HUES64 (cell line): ENCODE results near the gene AMBRA1. TPM values are rescaled to one million over a fixed set of nuclear protein-coding genes. Genes with fewer than 3 reads are reported as not detected.

Experiments used
- H3K27ac ChIP-seq: 2 replicates; pipeline ENCODE4 v1.7.0; 2013; ENCODE audit warnings: low read depth, low read length, inconsistent platforms
- H3K27me3 ChIP-seq: 2 replicates; pipeline ENCODE4 v1.6.1; 2013; ENCODE audit warnings: mild to moderate bottlenecking, low read length; ENCODE audit not compliant: insufficient read depth
- H3K36me3 ChIP-seq: 2 replicates; pipeline ENCODE4 v1.6.1; 2013; ENCODE audit warnings: mild to moderate bottlenecking, low read length; ENCODE audit not compliant: insufficient read depth
- H3K4me1 ChIP-seq: 2 replicates; pipeline ENCODE4 v1.6.1; 2013; ENCODE audit warnings: mild to moderate bottlenecking, low read length, moderate library complexity; ENCODE audit not compliant: insufficient read depth
- H3K4me3 ChIP-seq: 2 replicates; pipeline ENCODE4 v1.5.1; 2013; ENCODE audit warnings: mild to moderate bottlenecking, low read length, moderate library complexity
- H3K9ac ChIP-seq: 2 replicates; pipeline ENCODE4 v1.6.1; 2013; ENCODE audit warnings: mild to moderate bottlenecking, low read depth, low read length
- H3K9me3 ChIP-seq: 2 replicates; pipeline ENCODE4 v1.6.1; 2013; ENCODE audit warnings: low read depth, low read length; ENCODE audit not compliant: insufficient read depth
- WGBS: fragments of 150-250, 120-280 bp; methylation state at CpG from one replicate; pipeline ENCODE4 v1.1.7; 2013; ENCODE audit warnings: missing lambda C conversion rate; 5-methylcytosine and 5-hydroxymethylcytosine counted together
- polyA plus RNA-seq, 2 experiments: library from polyadenylated mRNA; stranded (reverse); fragments of 50-300 nt; gene quantifications; one replicate each; pipeline ENCODE4 v1.2.3, GENCODE V29; 2013

Gene AMBRA1
- polyA plus RNA-seq (2013, experiment 1 of 2), result 16.7 TPM
- 17.1 TPM for polyA plus RNA-seq (2013, experiment 2 of 2)

DNA sequence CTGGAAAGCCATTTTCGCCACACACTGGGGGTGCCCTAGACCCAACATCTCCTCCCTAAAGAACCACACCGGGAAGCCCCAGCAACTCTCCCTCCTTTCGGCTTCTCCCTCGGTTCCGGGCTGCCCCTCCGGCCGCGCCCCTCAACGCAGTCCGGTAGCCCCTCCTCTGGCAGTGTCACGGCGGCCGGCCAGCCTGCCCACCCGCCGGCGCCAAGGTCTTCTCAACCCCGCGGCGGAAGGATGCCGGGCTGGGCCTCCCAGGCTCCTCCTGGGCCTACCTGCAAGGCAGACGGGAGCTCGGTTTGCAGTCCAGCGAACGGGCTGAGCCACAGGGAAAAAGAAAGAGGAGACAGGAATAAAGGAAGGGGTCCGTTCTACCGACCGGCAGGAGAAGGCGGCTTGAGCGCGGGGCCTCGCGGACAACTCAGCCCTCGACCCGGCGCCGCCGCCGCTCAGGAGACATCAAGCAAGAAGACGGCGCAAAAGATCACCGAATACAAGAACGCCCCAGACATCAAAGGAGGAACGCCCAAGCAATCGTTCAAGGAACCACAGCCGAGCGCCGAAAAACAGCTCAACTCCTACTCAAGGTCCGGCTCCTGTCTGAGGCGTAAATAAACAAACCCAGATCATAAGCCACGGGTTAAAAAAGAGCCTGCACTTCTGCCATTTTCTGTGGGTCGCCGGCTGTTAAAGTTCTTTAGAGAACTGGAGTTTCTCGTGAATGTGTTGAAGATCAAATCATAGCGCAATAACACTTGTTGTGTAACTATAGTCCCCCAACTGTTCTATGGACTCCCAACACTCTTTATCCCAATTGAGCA lies at the start of gene AMBRA1:
AMBRA1 (minus strand) TSS at position 474 of the 824 bp plus-strand sequence. CDS start 45,643 bp downstream, outside the sequence.
- H3K27me3 ChIP-seq, result no peaks in the 10 kb centered on the region
- peak within 1 kb of the TSS; percentile 84 for H3K9ac ChIP-seq
- peak within 1 kb of the TSS; percentile 84 for H3K4me3 ChIP-seq
- H3K36me3 ChIP-seq, result no peaks in the 10 kb centered on the region
- H3K9me3 ChIP-seq, result no peaks in the 10 kb centered on the region
- 3% methylated on average over 54 of the region's 54 CpGs for WGBS
- peak within 1 kb of the TSS; percentile 78 for H3K27ac ChIP-seq
- H3K4me1 ChIP-seq, result peaks cover 12% of the 10 kb centered on the region; the same call in 1 of the 2 replicates

DNA sequence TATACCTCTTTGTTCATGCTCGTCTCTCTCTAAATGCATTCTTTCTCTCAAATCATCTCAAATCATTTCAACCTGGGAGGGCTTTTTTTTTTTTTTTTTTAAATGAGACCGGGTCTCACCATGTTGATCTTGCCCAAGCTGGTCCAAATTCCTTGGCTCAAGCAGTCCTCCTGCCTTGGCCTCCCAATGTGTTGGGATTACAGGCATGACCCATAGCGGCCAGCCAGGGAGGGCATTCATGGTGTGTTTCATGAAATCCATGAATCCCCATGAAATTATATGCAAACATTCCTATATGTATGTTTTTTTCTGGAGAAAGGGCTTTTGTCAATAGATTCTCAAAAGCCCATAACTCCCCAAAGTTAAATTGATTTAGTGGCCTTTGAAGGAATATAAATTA lies 49.7 kb upstream of the AMBRA1 start:
- Histone ChIP-seq H3K9me3 (no peaks in the 10 kb centered on the region), H3K9ac (no peak overlapping the region), H3K4me1 (no peaks in the 10 kb centered on the region), H3K4me3 (no peak overlapping the region), H3K27ac (no peak overlapping the region), H3K27me3 (no peaks in the 10 kb centered on the region), H3K36me3 (peaks cover 48% of the 10 kb centered on the region)
- 96% methylated on average over 3 of the region's 3 CpGs for WGBS

GRCh38 chr11:46642627-46643335 lies 49.0 kb upstream of the AMBRA1 start:
- peaks cover 49% of the 10 kb centered on the region for H3K36me3 ChIP-seq
- H3K27me3 ChIP-seq, result no peaks in the 10 kb centered on the region
- H3K4me1 ChIP-seq, result no peaks in the 10 kb centered on the region
- no peak overlapping the region for H3K27ac ChIP-seq
- H3K4me3 ChIP-seq, result no peak overlapping the region
- H3K9me3 ChIP-seq, result no peaks in the 10 kb centered on the region
- no peak overlapping the region for H3K9ac ChIP-seq
- WGBS, result 96% methylated on average over 8 of the region's 8 CpGs

GRCh38 chr11:46641639-46642038 lies 47.8 kb upstream of the AMBRA1 start:
- Histone ChIP-seq H3K9me3 (no peaks in the 10 kb centered on the region), H3K4me1 (no peaks in the 10 kb centered on the region), H3K36me3 (peaks cover 44% of the 10 kb centered on the region), H3K9ac (no peak overlapping the region), H3K27me3 (no peaks in the 10 kb centered on the region), H3K27ac (no peak overlapping the region), H3K4me3 (no peak overlapping the region)
- WGBS, result 91% methylated on average over 3 of the region's 3 CpGs

DNA sequence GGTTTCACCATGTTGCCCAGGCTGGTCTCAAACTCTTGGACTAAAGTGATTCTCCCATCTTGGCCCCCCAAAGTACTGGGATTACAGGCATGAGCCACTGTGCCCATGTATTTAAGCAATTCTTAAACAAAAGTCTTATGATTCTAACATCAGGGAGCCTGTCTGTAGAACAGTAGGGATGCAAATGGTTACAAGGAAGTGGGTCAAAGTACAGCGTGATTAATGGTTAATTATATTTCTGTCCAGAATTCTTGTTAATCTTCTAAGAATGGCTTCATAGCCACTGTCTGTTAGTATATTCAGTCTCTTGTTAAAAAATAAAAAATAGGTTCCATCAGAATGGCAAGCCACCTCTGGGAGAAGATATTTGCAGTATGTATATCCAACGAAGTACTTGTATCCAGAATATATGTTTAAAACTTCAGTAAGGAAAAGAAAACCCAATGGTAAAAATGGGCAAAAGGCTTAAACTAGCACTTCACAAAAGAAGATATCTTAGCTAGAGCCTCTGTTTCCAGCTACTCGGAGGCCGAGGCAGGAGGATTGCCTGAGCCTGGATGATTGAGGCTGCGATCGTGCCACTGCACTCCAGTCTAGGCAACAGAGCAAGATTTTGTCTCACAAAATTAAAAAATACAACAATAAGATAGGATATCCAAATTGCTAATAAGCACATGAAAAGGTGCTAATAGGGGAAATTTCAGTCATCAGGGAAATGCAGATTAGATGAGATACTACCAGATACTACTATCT lies 46.4 kb upstream of the AMBRA1 start:
- no peaks in the 10 kb centered on the region for H3K27me3 ChIP-seq
- H3K4me3 ChIP-seq, result no peak overlapping the region
- H3K9ac ChIP-seq, result no peak overlapping the region
- H3K9me3 ChIP-seq, result no peaks in the 10 kb centered on the region
- H3K36me3 ChIP-seq, result peaks cover 38% of the 10 kb centered on the region
- 95% methylated on average over 6 of the region's 6 CpGs for WGBS
- no peaks in the 10 kb centered on the region for H3K4me1 ChIP-seq
- H3K27ac ChIP-seq, result no peak overlapping the region

GRCh38 chr11:46639197-46639839 lies 45.5 kb upstream of the AMBRA1 start:
- Histone ChIP-seq H3K27ac (no peak overlapping the region), H3K4me3 (no peak overlapping the region), H3K4me1 (no peaks in the 10 kb centered on the region), H3K9me3 (no peaks in the 10 kb centered on the region), H3K27me3 (no peaks in the 10 kb centered on the region), H3K36me3 (peaks cover 31% of the 10 kb centered on the region), H3K9ac (no peak overlapping the region)
- 95% methylated on average over 7 of the region's 7 CpGs for WGBS

DNA sequence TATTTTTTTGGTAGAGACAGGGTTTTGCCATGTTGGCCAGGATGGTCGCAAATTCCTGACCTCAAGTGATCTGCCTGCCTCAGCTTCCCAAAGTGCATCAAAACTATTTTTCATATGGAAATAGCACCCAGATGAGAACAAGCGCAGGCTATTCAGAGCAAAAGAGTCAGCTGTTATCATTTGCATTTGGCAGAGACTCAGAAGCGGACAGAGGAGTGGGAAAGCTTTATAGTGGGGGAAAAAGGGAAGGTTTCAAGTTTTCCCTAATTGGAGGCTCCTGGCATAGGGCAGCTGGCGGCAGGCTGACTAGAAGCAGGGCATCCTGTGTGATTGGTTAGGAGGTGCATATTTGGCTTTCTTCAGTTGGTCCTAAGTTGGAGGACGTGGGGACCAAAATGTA lies 43.7 kb upstream of the AMBRA1 start:
- Histone ChIP-seq H3K9ac (no peak overlapping the region), H3K4me1 (no peaks in the 10 kb centered on the region), H3K27me3 (no peaks in the 10 kb centered on the region), H3K4me3 (no peak overlapping the region), H3K36me3 (peaks cover 30% of the 10 kb centered on the region), H3K9me3 (no peaks in the 10 kb centered on the region), H3K27ac (no peak overlapping the region)
- WGBS, result 91% methylated on average over 5 of the region's 5 CpGs

- Histone ChIP-seq H3K4me1 (no peaks in the 10 kb centered on the region), H3K27ac (no peak overlapping the region), H3K4me3 (no peak overlapping the region), H3K27me3 (no peaks in the 10 kb centered on the region), H3K9ac (no peak overlapping the region), H3K9me3 (no peaks in the 10 kb centered on the region), H3K36me3 (peaks cover 47% of the 10 kb centered on the region)
- 85% methylated on average over 4 of the region's 5 CpGs for WGBS
These were observed 41.8 kb upstream of the AMBRA1 start for GRCh38 chr11:46635557-46636139.

GRCh38 chr11:46633291-46634217 lies 39.7 kb upstream of the AMBRA1 start:
- Histone ChIP-seq H3K27ac (no peak overlapping the region), H3K9ac (no peak overlapping the region), H3K4me3 (no peak overlapping the region), H3K27me3 (no peaks in the 10 kb centered on the region), H3K9me3 (no peaks in the 10 kb centered on the region), H3K4me1 (no peaks in the 10 kb centered on the region), H3K36me3 (peaks cover 54% of the 10 kb centered on the region)
- 96% methylated on average over 20 of the region's 22 CpGs for WGBS

DNA sequence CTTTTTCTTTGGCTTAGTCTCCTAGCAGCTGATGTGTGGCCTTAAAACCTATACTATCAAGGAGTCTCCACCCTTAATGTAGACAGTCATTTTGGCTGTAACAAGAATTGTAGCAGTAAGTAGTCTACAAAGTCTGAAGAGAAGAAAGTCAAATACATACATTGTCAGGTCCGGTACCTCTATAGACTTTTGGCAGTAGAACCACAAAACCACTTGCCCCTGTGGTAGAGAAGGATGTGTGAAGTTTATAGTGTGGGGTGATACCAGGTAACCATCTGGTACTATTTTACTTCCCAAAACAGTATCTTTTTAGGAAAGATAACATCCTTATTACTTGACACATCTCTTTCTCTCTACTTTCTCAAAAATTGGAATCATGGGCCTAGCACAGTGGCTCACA lies 38.7 kb upstream of the AMBRA1 start:
- Histone ChIP-seq H3K9ac (no peak overlapping the region), H3K4me3 (no peak overlapping the region), H3K9me3 (no peaks in the 10 kb centered on the region), H3K27ac (no peak overlapping the region), H3K4me1 (no peaks in the 10 kb centered on the region), H3K36me3 (peaks cover 55% of the 10 kb centered on the region), H3K27me3 (no peaks in the 10 kb centered on the region)
- WGBS, result 100% methylated on average over 1 of the region's 1 CpG
